IPS-18c (cell line): ENCODE measurements around the gene STARD9.
"Not testable (repeated sequence)": the region's sequence is repeated elsewhere in the genome, so short reads cannot be mapped to it uniquely, and the experiment has no call there.

Experiments used
- H3K4me3 ChIP-seq: 2 replicates; pipeline ENCODE4 v1.7.0; 2013; ENCODE audit warnings: low read depth, mild to moderate bottlenecking, low read length, moderate library complexity; ENCODE audit not compliant: insufficient read depth
- H3K9me3 ChIP-seq: one replicate; pipeline ENCODE4 v1.6.1; 2013; ENCODE audit warnings: mild to moderate bottlenecking, low read length, moderate library complexity; ENCODE audit not compliant: control insufficient read depth, insufficient read depth

Gene STARD9

DNA sequence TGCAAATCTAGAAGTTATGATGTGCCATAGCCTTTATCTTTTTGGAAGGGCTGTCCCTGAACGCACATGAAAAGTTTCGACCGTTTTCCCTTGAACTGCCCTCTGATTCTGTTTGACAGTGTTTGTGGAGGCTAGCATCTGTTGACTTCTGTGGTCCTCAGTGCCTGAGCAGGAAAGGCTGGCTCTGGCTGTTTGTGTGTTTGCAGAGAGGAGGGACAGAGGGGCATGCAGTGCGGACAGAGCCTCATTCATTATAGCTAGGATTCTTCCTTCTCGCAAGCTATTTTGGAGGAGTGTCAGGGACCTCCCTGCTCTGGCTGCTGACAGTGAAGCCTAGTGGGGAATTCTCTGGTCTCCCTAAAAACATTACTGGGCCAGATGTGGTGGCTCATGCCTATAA lies 97.0 kb downstream of the STARD9 start:
- Histone ChIP-seq H3K4me3 (no peak overlapping the region), H3K9me3 (no peaks in the 10 kb centered on the region)

DNA sequence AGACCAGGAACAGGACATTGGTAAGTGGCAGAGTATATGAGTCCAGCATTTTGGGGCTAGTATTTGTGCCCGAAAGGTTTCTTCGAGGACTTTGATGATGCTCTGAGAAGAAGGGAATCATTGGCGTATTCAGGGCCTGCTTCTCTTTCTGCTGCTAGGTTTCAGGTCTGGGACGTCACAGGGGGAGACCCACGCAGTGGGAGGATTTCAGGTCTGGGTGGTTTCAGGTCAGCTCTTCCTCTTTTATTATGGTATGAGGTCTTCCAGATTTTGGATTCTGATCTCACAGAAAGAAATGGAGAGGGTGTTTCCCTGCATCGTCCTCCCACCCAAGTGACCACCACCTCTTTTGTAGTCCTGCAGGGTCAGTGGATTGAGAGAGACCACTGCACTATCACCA lies 99.1 kb downstream of the STARD9 start:
- H3K9me3 ChIP-seq: no peaks in the 10 kb centered on the region
- H3K4me3 ChIP-seq: no peak overlapping the region

DNA sequence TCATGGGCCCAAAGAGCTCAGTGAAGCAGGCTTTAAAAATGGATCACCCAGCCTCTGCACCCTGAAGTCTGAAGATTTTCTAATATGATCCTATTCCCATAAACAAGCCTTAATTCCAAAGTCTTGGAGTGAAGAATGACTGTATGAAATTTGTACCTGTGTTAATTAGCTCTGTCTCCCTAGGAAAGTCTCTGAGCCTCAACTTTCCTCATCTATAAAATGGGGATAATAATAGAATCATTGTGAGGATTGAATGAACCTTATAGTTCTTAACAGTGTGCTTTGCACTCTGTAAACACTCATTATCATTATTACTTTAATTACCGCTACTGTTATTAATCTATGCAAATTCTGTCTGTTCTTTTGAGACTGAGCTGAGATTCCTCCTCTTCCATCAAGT lies 99.6 kb downstream of the STARD9 start:
- Histone ChIP-seq H3K4me3 (no peak overlapping the region), H3K9me3 (no peaks in the 10 kb centered on the region)

DNA sequence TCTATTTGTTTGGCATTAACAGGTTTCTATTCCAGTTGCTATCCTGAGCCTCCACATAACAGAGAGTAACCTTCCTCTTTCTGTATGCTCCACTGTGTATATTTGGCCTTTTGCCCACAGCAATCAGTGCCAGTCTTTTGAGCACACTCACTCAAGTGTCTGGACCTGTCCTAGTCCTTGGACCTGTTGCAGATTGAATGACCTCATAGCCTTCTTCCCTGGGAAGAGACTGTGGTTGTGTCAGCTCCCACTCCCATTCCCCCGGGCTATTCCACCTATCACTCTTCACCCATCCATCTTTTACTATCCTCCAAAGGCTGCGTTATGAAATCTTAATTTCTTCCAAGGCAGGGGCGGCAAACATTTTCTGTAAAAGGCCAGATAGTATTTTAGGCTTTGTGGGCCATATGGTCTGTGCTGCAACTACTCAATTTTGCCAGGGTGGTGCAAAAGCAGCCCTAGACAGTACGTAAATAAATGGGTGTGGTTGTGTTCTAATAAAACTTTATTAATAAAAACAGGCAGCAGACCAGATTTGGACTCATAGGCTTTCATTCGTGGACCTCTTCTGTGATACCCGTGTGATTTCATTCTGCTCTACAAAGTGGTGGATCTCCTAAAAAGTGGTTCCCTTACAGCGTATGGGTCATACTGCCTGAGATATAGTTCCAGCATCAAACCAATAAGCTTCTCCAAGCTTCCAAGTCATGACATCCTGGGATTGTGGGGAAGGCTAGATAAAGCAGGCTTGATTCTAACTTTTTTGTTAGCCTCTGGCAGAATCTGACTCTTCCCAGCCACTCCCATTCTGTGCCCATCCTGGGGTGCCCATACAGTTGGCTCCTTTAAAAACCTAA lies 104.1 kb downstream of the STARD9 start:
- Histone ChIP-seq H3K4me3 (no peak overlapping the region), H3K9me3 (no peaks in the 10 kb centered on the region)

DNA sequence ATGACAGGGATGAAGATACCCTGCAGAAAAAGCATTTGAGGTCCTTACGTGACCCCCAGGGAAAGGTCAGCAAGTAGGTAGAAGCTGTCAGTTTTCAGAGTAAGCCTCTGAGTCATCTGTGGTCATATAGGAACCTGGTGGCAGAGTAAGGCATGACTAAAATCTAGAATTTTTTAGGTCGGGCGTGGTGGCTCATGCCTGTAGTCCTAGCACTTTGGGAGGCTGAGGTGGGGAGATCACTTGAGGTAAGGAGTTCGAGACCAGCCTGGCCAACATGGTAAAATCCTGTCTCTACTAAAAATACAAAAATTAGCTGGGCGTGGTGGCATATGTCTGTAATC lies 104.7 kb downstream of the STARD9 start:
- H3K9me3 ChIP-seq, H3K4me3 ChIP-seq: not testable (repeated sequence)

DNA sequence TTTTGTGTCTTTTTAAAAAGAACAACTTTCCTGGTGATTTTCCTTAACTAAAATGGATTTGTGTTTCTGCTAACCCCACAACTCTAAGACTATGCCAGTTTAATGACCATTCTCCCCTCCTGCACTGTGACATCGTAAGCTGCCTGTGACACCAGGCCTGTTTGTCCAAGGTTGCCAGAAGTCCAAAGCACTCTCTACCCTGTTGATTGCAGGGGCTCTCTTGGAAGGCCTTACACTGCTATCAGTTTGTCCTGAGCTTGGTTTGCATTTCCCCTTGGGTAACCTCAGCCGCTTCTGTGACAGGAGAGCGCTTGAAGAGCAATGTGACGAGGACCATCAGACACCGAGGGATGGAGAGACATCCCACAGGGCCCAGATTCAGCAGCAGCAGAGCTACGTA lies 105.7 kb downstream of the STARD9 start:
- Histone ChIP-seq H3K4me3 (no peak overlapping the region), H3K9me3 (no peaks in the 10 kb centered on the region)

DNA sequence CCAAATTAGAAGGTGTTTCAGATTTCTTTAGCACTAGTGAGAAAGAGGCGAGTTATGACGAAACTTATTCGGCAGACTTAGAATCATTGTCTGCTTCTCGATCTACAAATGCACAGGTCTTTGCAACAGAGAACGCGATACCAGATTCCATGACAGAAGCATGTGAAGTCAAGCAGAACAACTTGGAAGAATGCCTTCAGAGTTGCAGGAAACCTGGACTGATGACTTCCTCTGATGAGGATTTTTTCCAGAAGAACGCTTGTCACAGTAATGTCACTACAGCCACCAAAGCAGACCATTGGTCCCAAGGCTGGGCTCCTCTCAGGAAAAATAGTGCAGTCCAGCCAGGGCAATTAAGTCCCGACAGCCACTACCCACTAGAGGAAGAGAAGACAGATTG lies 110.9 kb downstream of the STARD9 start:
- Histone ChIP-seq H3K4me3 (no peak overlapping the region), H3K9me3 (no peaks in the 10 kb centered on the region)

DNA sequence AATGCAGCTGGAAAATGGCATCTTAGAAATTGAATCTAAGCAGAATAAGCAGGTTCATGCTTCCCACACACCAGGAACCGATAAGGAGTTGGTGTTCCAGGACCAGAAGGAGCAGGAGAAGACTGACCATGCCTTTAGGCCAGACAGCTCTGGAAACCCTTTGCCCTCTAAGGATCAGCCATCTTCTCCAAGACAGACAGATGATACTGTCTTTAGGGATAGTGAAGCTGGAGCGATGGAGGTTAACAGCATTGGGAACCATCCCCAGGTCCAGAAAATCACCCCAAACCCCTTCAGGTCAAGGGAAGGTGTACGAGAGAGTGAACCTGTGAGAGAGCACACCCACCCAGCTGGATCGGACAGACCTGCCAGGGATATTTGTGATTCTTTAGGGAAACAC lies 112.3 kb downstream of the STARD9 start:
- no peaks in the 10 kb centered on the region for H3K9me3 ChIP-seq

DNA sequence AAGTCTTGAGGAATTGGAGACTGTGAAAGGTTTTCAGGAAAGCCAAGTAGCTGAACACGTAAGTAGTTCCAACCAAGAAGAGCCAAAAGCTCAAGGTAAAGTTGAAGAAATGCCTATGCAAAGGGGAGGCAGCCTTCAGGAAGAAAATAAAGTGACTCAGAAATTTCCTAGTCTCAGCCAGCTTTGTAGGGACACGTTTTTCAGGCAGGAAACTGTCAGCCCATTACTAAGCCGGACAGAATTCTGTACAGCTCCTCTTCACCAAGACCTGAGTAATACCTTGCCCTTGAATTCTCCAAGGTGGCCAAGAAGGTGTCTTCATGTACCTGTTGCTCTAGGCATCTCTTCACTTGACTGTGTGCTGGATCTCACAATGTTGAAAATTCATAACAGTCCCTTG lies 112.9 kb downstream of the STARD9 start:
- H3K4me3 ChIP-seq: no peak overlapping the region
- H3K9me3 ChIP-seq: no peaks in the 10 kb centered on the region

More for the DNA sequence above, 112.3 kb downstream of the STARD9 start:
- H3K4me3 ChIP-seq: no peak overlapping the region

DNA sequence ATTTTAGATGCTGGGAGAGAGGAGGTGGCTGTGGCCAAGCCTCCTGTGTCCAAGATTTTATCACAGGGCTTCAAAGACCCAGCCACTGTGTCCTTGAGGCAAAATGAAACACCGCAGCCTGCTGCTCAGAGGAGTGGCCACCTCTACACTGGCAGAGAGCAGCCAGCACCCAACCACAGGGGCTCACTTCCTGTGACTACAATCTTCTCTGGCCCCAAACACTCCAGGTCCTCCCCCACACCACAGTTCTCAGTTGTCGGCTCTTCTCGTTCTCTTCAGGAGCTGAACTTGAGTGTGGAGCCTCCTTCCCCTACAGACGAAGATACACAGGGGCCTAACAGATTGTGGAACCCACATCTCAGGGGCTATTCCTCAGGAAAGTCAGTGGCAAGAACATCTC lies 115.9 kb downstream of the STARD9 start:
- Histone ChIP-seq H3K4me3 (no peak overlapping the region), H3K9me3 (no peaks in the 10 kb centered on the region)

DNA sequence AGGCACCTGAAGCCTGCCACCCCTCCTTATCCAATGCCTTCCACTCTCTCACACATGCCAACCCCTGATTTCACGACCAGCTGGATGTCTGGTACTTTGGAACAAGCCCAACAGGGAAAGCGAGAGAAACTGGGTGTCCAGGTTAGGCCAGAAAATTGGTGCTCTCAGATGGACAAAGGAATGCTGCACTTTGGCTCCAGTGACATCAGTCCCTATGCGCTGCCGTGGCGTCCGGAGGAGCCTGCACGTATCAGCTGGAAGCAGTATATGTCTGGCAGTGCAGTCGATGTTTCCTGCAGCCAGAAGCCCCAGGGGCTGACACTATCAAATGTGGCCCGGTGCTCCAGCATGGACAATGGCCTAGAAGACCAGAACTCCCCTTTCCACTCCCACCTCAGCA lies 116.4 kb downstream of the STARD9 start:
- Histone ChIP-seq H3K4me3 (no peak overlapping the region), H3K9me3 (no peaks in the 10 kb centered on the region)

DNA sequence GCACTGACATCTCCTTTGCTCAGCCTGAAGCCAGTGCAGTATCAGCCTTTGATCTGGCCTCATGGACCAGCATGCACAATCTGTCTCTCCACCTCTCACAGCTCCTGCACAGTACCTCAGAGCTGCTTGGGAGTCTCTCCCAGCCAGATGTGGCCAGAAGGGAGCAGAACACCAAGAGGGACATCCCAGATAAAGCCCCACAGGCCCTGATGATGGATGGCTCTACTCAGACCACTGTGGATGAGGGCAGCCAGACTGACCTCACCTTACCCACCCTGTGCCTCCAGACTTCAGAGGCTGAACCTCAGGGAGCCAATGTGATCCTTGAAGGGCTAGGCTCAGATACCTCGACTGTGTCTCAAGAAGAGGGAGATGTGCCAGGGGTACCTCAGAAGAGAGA lies 117.1 kb downstream of the STARD9 start:
- H3K4me3 ChIP-seq: no peak overlapping the region

DNA sequence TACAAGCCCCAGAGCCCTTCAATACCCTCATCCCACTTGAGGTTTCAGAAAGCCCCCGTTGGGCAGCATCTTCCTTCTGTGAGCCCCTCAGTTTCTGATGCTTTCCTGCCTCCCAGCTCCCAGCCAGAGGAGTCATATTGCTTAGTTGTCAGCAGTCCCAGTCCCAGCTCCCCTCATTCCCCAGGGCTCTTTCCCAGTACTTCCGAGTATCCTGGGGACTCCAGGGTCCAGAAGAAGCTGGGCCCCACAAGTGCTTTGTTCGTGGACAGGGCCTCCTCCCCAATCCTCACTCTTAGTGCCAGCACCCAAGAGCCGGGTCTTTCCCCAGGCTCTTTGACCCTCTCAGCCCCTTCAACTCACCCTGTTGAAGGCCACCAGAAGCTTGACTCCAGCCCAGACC lies 117.6 kb downstream of the STARD9 start:
- H3K9me3 ChIP-seq: no peaks in the 10 kb centered on the region
- no peak overlapping the region for H3K4me3 ChIP-seq

More for the DNA sequence above, 117.1 kb downstream of the STARD9 start:
- H3K9me3 ChIP-seq: no peaks in the 10 kb centered on the region

DNA sequence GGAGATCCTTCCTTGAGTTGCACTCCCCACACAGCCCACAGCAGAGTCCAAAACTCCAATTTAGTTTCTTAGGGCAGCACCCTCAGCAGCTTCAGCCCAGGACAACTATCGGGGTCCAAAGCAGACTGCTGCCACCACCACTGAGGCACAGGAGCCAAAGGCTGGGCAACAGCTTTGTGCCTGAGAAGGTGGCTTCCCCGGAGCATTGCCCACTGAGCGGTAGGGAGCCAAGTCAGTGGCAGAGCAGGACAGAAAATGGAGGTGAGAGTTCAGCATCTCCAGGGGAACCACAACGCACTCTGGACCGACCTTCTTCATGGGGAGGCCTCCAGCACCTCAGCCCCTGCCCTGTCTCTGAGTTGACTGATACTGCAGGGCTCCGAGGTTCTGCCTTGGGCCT lies 118.1 kb downstream of the STARD9 start:
- H3K4me3 ChIP-seq: no peak overlapping the region
- no peaks in the 10 kb centered on the region for H3K9me3 ChIP-seq

DNA sequence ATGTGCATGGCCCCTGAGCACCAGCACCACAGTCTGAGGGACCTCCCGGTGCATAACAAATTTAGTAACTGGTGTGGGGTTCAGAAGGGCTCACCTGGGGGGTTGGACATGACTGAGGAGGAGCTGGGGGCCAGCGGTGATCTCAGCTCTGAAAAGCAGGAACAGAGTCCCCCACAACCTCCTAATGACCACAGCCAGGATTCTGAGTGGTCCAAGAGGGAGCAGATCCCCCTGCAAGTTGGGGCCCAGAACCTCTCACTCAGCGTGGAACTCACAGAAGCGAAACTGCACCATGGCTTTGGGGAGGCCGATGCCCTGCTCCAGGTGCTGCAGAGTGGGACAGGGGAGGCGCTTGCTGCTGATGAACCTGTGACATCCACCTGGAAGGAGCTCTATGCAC lies 118.5 kb downstream of the STARD9 start:
- Histone ChIP-seq H3K9me3 (no peaks in the 10 kb centered on the region), H3K4me3 (no peak overlapping the region)

DNA sequence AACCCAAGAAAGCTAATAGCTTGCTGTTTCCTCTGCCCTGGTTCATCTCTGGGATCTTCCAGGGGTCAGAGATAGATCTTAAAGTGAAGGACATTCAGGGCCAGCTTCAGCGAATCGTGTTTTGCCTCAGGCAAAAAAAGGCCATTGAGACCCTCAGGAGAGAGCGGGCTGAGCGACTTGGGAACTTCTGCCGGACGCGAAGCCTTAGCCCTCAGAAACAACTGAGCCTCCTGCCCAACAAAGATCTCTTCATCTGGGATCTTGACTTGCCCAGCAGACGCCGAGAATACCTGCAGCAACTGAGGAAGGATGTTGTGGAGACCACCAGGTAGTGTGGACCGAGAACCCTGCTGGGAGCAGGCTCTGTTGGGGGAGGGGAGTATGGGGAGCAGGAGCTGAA lies 119.0 kb downstream of the STARD9 start:
- no peaks in the 10 kb centered on the region for H3K9me3 ChIP-seq
- H3K4me3 ChIP-seq: no peak overlapping the region

DNA sequence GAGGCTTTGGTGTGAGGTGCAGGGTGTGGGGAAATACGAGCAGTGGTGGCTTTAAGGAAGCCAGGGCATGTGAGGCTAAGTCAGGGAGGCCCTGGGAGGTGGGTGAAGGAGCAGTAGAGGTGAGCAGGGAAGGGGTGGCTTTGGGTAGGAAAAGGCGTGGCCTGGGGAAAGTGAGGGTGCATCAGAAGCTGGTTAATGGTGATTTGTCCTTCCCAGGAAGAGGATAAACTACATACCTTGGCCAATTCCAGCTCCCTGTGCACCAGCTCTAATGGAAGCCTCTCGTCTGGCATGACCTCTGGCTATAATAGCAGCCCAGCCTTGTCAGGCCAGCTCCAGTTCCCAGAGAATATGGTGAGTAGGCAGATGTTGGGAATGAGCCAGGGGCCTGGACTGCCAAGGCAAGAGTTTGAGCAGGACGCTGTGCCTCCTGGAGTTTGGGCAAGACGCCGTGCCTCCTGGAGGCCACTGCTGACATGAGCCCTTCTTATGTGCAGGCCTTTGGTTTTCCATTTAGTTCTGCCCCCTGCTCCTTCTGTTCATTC lies 120.2 kb downstream of the STARD9 start:
- no peak overlapping the region for H3K4me3 ChIP-seq
- H3K9me3 ChIP-seq: no peaks in the 10 kb centered on the region

DNA sequence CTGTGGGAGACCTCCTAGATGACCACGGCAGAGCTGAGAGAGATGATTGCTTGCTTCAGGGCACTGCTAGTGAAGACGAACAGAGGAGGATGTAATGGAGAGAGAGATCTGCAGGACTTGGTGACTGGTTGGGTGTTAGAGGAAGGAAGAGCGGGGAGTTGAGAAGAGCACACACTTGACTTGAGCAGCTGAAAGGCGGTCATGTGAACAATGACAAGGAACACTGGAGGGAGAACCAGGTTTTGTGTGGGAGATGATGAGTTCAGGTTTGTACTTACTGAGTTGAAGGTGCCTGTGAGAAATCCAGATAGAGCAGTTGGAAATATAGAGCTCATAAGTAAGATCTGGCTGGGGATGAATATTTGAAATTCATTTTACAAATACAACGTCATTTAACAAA lies 121.2 kb downstream of the STARD9 start:
- Histone ChIP-seq H3K4me3 (no peak overlapping the region), H3K9me3 (no peaks in the 10 kb centered on the region)

DNA sequence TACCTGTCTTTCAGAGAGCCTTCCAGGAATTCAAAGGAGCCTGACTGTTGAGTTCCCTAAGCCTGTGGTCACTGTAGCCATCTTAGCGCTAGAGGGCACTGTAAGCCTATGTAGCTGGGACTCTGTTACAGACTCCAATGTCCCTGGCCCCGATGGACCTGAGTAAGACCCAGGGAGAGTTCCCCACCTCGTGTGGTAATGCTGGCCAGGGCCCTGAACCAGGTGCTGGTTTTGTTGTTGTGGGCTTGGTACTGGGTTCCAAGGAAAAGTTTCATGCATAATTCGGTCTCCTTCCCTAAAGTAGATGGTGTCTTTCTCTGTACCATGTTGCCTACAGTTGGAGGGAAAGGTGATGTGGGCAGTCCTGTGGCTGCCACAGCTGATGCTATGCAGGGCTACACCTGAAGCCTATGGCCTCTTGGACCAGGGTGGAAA lies 129.1 kb downstream of the STARD9 start:
- H3K9me3 ChIP-seq: no peaks in the 10 kb centered on the region

More for the DNA sequence above, 129.1 kb downstream of the STARD9 start:
- H3K4me3 ChIP-seq: no peak overlapping the region
